ENCODE measurements around the gene PSMC1.

DNA sequence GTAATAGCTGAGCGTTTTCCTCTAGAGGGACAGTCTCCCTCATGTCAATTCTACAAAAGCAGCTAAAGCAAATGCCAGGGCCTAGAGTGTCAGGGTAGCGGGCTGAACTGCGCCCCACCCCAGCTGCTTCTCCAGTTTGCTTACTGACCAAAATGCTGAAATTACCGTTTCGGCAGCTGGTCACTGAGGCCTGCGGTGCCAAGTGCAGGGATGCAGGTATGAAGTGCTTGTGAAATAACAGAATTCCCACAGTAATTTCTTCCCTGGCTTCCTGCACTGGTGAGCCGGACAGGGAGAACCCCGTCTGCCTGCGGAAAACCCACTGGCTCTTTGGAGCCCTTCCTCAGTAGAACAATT is 19.1 kb downstream of the PSMC1 start:
- TF ChIP-seq, protein P1, sequence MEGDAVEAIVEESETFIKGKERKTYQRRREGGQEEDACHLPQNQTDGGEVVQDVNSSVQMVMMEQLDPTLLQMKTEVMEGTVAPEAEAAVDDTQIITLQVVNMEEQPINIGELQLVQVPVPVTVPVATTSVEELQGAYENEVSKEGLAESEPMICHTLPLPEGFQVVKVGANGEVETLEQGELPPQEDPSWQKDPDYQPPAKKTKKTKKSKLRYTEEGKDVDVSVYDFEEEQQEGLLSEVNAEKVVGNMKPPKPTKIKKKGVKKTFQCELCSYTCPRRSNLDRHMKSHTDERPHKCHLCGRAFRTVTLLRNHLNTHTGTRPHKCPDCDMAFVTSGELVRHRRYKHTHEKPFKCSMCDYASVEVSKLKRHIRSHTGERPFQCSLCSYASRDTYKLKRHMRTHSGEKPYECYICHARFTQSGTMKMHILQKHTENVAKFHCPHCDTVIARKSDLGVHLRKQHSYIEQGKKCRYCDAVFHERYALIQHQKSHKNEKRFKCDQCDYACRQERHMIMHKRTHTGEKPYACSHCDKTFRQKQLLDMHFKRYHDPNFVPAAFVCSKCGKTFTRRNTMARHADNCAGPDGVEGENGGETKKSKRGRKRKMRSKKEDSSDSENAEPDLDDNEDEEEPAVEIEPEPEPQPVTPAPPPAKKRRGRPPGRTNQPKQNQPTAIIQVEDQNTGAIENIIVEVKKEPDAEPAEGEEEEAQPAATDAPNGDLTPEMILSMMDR (IDR thresholded peaks at IDR 0.05), result no peak
- TF ChIP-seq EP300 (IDR thresholded peaks at IDR 0.05; ENCODE audit: borderline replicate concordance in 1 of 2, low read depth in 1 of 2, low read length in 1 of 2) (no peak), CHD2 (IDR thresholded peaks at IDR 0.05; ENCODE audit: low read length, partially characterized antibody) (no peak)
